HEK293 (cell line): ENCODE measurements around the gene WDR70.

ENCODE experiments used
- PRDM2 ChIP-seq: fragments of 450-650 bp; formaldehyde crosslinking; IDR thresholded peaks from 2 replicates; pipeline ENCODE4 v1.5.1; 2016; ENCODE audit warnings: missing biosample characterization, missing genetic modification characterization, borderline replicate concordance
- REST ChIP-seq: fragments of 450-650 bp; formaldehyde crosslinking; IDR thresholded peaks from 2 replicates; pipeline ENCODE4 v1.5.1; 2016; ENCODE audit warnings: missing biosample characterization, missing genetic modification characterization
- SETDB1 ChIP-seq: IDR thresholded peaks from one replicate; pipeline ENCODE4 v1.6.1; 2017; ENCODE audit warnings: mild to moderate bottlenecking, low read length, moderate library complexity, mixed read lengths; ENCODE audit not compliant: insufficient read length
- SP2 ChIP-seq: fragments of 450-650 bp; formaldehyde crosslinking; IDR thresholded peaks from 2 replicates; pipeline ENCODE4 v1.5.1; 2016; ENCODE audit warnings: missing biosample characterization, missing genetic modification characterization
- ZBTB8A ChIP-seq: fragments of 450-650 bp; formaldehyde crosslinking; IDR thresholded peaks from 2 replicates; pipeline ENCODE4 v1.5.1; 2016; ENCODE audit warnings: missing biosample characterization, missing genetic modification characterization
- ZNF138 ChIP-seq: fragments of 450-650 bp; formaldehyde crosslinking; IDR thresholded peaks from 2 replicates; pipeline ENCODE4 v1.5.1; 2016; ENCODE audit warnings: missing biosample characterization, missing genetic modification characterization, borderline replicate concordance
- ZNF140 ChIP-seq: fragments of 450-650 bp; formaldehyde crosslinking; IDR thresholded peaks from 2 replicates; pipeline ENCODE4 v1.5.1; 2016; ENCODE audit warnings: missing biosample characterization, missing genetic modification characterization
- ZNF266 ChIP-seq: fragments of 450-650 bp; formaldehyde crosslinking; IDR thresholded peaks from 2 replicates; pipeline ENCODE4 v1.5.1; 2016; ENCODE audit warnings: missing biosample characterization, missing genetic modification characterization, low read depth
- ZNF292 ChIP-seq: fragments of 450-650 bp; formaldehyde crosslinking; IDR thresholded peaks from 2 replicates; pipeline ENCODE4 v1.5.1; 2016; ENCODE audit warnings: low read depth, missing biosample characterization, missing genetic modification characterization, borderline replicate concordance
- ZNF354C ChIP-seq: fragments of 450-650 bp; formaldehyde crosslinking; IDR thresholded peaks from 2 replicates; pipeline ENCODE4 v1.5.1; 2016; ENCODE audit warnings: missing biosample characterization, missing genetic modification characterization, low read depth, borderline replicate concordance
- ZNF394 ChIP-seq: fragments of 450-650 bp; formaldehyde crosslinking; IDR thresholded peaks from 2 replicates; pipeline ENCODE4 v1.5.1; 2016; ENCODE audit warnings: missing biosample characterization, missing genetic modification characterization, mild to moderate bottlenecking, moderate library complexity, borderline replicate concordance
- ZNF426 ChIP-seq: fragments of 450-650 bp; formaldehyde crosslinking; IDR thresholded peaks from 2 replicates; pipeline ENCODE4 v1.5.1; 2017; ENCODE audit warnings: missing biosample characterization, missing genetic modification characterization, mild to moderate bottlenecking, inconsistent platforms, moderate library complexity
- ZNF518A ChIP-seq: fragments of 450-650 bp; formaldehyde crosslinking; conservative IDR thresholded peaks from 2 replicates; pipeline ENCODE4 v1.5.1; 2016; ENCODE audit warnings: low read depth, missing biosample characterization, missing genetic modification characterization
- ZNF530 ChIP-seq: fragments of 450-650 bp; formaldehyde crosslinking; IDR thresholded peaks from 2 replicates; pipeline ENCODE4 v1.5.1; 2016; ENCODE audit warnings: low read depth, missing biosample characterization, missing genetic modification characterization
- ZNF555 ChIP-seq: fragments of 450-650 bp; formaldehyde crosslinking; conservative IDR thresholded peaks from 2 replicates; pipeline ENCODE4 v1.5.1; 2017; ENCODE audit warnings: missing biosample characterization, mild to moderate bottlenecking, missing genetic modification characterization, inconsistent platforms
- ZNF623 ChIP-seq: fragments of 450-650 bp; formaldehyde crosslinking; IDR thresholded peaks from 2 replicates; pipeline ENCODE4 v1.5.1; 2016; ENCODE audit warnings: missing biosample characterization, missing genetic modification characterization
- ZNF639 ChIP-seq: fragments of 450-650 bp; formaldehyde crosslinking; IDR thresholded peaks from 2 replicates; pipeline ENCODE4 v1.5.1; 2016; ENCODE audit warnings: missing biosample characterization, missing genetic modification characterization
- ZNF654 ChIP-seq: fragments of 450-650 bp; formaldehyde crosslinking; IDR thresholded peaks from 2 replicates; pipeline ENCODE4 v1.5.1; 2016; ENCODE audit warnings: low read depth, missing biosample characterization, missing genetic modification characterization
- ZNF747 ChIP-seq: fragments of 450-650 bp; formaldehyde crosslinking; IDR thresholded peaks from 2 replicates; pipeline ENCODE4 v1.5.1; 2016; ENCODE audit warnings: missing biosample characterization, missing genetic modification characterization
- ZNF791 ChIP-seq: fragments of 450-650 bp; formaldehyde crosslinking; IDR thresholded peaks from 2 replicates; pipeline ENCODE4 v1.5.1; 2016; ENCODE audit warnings: missing biosample characterization, missing genetic modification characterization
- ZSCAN5A ChIP-seq: fragments of 450-650 bp; formaldehyde crosslinking; IDR thresholded peaks from 2 replicates; pipeline ENCODE4 v1.5.1; 2016; ENCODE audit warnings: missing biosample characterization, missing genetic modification characterization

Gene WDR70

GRCh38 chr5:37637165-37637845, 258.2 kb downstream of the WDR70 start (continued):
- TF ChIP-seq PRDM2, result no peak
- TF ChIP-seq ZSCAN5A (tag by site-specific recombination), result no peak
- peak; percentile 57 for TF ChIP-seq REST (tag by site-specific recombination)
- TF ChIP-seq ZBTB8A, result peak; percentile 66
- TF ChIP-seq ZNF394 (tag by site-specific recombination), result peak; percentile 87
- no peak for TF ChIP-seq ZNF354C (tag by site-specific recombination)
- no peak for TF ChIP-seq ZNF530
- no peak for TF ChIP-seq ZNF747 (tag by site-specific recombination)
- no peak for TF ChIP-seq ZNF292 (tag by site-specific recombination)
- no peak for TF ChIP-seq SP2 (tag by site-specific recombination)
- TF ChIP-seq ZNF140 (tag by site-specific recombination), result 0 out of 2 replicates have a peak, but pooled peaks have one; percentile 13
- TF ChIP-seq ZNF639 (tag by site-specific recombination), result no peak
- TF ChIP-seq ZNF518A, result peak; percentile 82
- TF ChIP-seq ZNF623, result peak; percentile 70
- TF ChIP-seq ZNF266 (tag by site-specific recombination), result 0 out of 2 replicates have a peak, but pooled peaks have one; percentile 33
- no peak for TF ChIP-seq ZNF138 (tag by site-specific recombination)
- TF ChIP-seq SETDB1, result no peak
- TF ChIP-seq ZNF791 (tag by site-specific recombination), result no peak
- peak; percentile 80 for TF ChIP-seq ZNF426
- peak; percentile 29 for TF ChIP-seq ZNF654
- peak; percentile 80 for TF ChIP-seq ZNF555 (tag by site-specific recombination)
